Mucosa of rectum (tissue), 2 donors: ENCODE results near the gene KCTD5.
"Not testable (repeated sequence)": the region's sequence is repeated elsewhere in the genome, so short reads cannot be mapped to it uniquely, and the experiment has no call there.

ENCODE experiments used
- H3K27ac ChIP-seq, 2 donors: one replicate each; pipeline ENCODE4 v1.7.0; 2013; ENCODE audit warnings: inconsistent platforms in 2 of 2, low read depth in 2 of 2, low read length in 2 of 2
- H3K27me3 ChIP-seq, 2 donors: one replicate each; pipeline ENCODE4 v1.7.0; 2013; ENCODE audit warnings: low read length in 2 of 2; ENCODE audit not compliant: control insufficient read depth in 2 of 2, insufficient read depth in 2 of 2
- H3K36me3 ChIP-seq, 2 donors: one replicate each; pipeline ENCODE4 v1.7.0; 2013; ENCODE audit warnings: low read length in 2 of 2; ENCODE audit not compliant: control insufficient read depth in 2 of 2, insufficient read depth in 2 of 2
- H3K4me1 ChIP-seq, 2 donors: one replicate each; pipeline ENCODE4 v1.7.0; 2013; ENCODE audit warnings: low read length in 2 of 2, mild to moderate bottlenecking in 1 of 2; ENCODE audit not compliant: control insufficient read depth in 2 of 2, insufficient read depth in 2 of 2
- H3K4me3 ChIP-seq, 2 donors: one replicate each; pipeline ENCODE4 v1.7.0; 2013; ENCODE audit warnings: low read length in 2 of 2
- H3K9ac ChIP-seq, 2 donors: one replicate each; pipeline ENCODE4 v1.7.0; 2013; ENCODE audit warnings: low read length in 2 of 2, low read depth in 1 of 2, mild to moderate bottlenecking in 1 of 2
- H3K9me3 ChIP-seq, 2 donors: one replicate each; pipeline ENCODE4 v1.7.0; 2013; ENCODE audit warnings: low read length in 2 of 2; ENCODE audit not compliant: control insufficient read depth in 2 of 2
- donor health status: healthy.
- donor health status: Normal muscosa, but diverticular disease.

The KCTD5 gene

GRCh38 chr16:2696601-2697250, 14.4 kb downstream of the KCTD5 start:
- H3K36me3 ChIP-seq = peaks cover 40 to 46% of the 10 kb centered on the region in 2 donors
- H3K27ac ChIP-seq, H3K4me1 ChIP-seq, H3K27me3 ChIP-seq, H3K9ac ChIP-seq, H3K4me3 ChIP-seq, H3K9me3 ChIP-seq: not testable (repeated sequence)

DNA sequence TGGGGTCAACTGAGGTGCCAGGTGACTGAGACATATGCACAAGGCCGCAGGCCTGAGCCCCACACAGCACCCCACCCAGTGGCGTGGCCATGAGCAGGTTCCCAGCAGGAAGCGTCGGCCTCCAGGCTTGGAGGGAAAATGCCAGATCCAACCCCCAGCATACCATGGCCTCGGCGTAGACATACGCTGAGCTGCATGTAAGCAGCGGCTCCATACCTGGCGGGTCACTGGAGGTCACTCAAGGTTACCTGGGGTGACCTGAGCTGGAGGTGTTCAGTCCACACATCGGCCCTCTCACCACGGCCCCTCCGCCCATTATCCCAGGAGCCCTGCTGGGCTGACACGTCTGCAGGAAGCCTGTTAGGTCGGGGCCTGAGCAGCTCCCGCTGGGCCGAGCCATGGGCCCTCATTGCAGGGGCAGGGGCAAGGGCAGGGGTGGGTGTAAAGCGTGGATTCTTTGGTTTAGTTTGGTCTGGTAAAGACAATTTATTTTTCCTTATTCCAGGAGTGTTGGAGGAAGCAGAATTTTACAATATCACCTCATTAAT, 15.2 kb downstream of the KCTD5 start:
- Histone ChIP-seq H3K9ac (no peak overlapping the region), H3K36me3 (peaks cover 41 to 47% of the 10 kb centered on the region in 2 donors)

GRCh38 chr16:2698103-2698870, 16.0 kb downstream of the KCTD5 start:
- Histone ChIP-seq H3K36me3 (peaks cover 45 to 54% of the 10 kb centered on the region in 2 donors), H3K27me3 (no peaks in the 10 kb centered on the region), H3K4me3 (no peak overlapping the region), H3K9ac (no peak overlapping the region), H3K27ac (no peak overlapping the region), H3K4me1 (no peaks in the 10 kb centered on the region), H3K9me3 (no peaks in the 10 kb centered on the region)

More for the DNA sequence above, 15.2 kb downstream of the KCTD5 start:
- H3K9me3 ChIP-seq = no peaks in the 10 kb centered on the region
- H3K27ac ChIP-seq = no peak overlapping the region
- H3K27me3 ChIP-seq = no peaks in the 10 kb centered on the region
- H3K4me3 ChIP-seq = no peak overlapping the region
- no peaks in the 10 kb centered on the region for H3K4me1 ChIP-seq

GRCh38 chr16:2698965-2699750, 16.8 kb downstream of the KCTD5 start:
- Histone ChIP-seq H3K4me3 (no peak overlapping the region), H3K27me3 (no peaks in the 10 kb centered on the region), H3K9ac (no peak overlapping the region), H3K4me1 (no peaks in the 10 kb centered on the region), H3K36me3 (peaks cover 45 to 54% of the 10 kb centered on the region in 2 donors), H3K9me3 (no peaks in the 10 kb centered on the region), H3K27ac (no peak overlapping the region)

DNA sequence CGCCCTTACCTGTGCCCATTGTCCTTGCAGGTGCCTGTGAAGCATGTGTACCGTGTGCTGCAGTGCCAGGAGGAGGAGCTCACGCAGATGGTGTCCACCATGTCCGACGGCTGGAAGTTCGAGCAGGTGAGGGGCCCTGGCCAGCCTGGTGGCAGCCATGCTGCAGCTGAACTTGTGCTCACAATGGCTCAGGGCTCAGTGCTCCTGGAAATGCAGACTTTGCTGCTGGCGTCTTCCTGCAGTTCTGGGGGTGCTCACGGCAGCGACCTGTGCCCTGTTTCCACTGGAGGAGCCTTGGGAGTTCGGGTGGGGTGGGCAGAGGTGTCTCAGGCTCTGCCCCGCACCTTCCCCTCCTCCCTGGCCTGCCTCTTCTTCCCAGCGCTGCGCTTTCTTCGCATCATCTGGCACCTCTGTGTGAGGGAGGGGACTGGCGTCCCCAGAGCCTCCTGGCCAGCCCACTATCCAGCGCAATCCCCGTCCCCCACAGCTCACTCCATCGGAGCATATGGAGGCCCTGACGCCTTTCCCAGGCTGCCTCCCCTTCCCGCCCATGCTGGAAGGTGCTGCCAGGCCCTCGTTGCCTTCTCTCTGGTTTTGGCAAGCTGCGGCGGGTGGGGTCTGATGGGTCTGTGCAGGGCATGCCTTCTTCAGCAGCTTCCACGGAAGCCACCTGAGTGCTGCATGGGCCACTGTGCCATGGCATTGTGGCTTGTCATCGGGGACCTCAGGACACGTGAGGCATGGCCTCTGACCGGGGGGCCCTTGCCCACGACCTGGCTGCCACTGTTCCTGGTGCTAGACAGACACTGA, 17.7 kb downstream of the KCTD5 start:
- Histone ChIP-seq H3K27ac (no peak overlapping the region), H3K9me3 (no peaks in the 10 kb centered on the region), H3K27me3 (no peaks in the 10 kb centered on the region), H3K4me1 (no peaks in the 10 kb centered on the region), H3K4me3 (no peak overlapping the region), H3K9ac (no peak overlapping the region), H3K36me3 (peaks cover 45 to 57% of the 10 kb centered on the region in 2 donors)

GRCh38 chr16:2700786-2701185, 18.5 kb downstream of the KCTD5 start:
- no peaks in the 10 kb centered on the region for H3K4me1 ChIP-seq
- H3K27me3 ChIP-seq = no peaks in the 10 kb centered on the region
- no peak overlapping the region for H3K4me3 ChIP-seq
- H3K27ac ChIP-seq = no peak overlapping the region
- H3K9me3 ChIP-seq = no peaks in the 10 kb centered on the region
- H3K36me3 ChIP-seq = peaks cover 52 to 58% of the 10 kb centered on the region in 2 donors
- no peak overlapping the region for H3K9ac ChIP-seq

GRCh38 chr16:2701272-2701671, 18.9 kb downstream of the KCTD5 start:
- Histone ChIP-seq H3K36me3 (peaks cover 57 to 58% of the 10 kb centered on the region in 2 donors), H3K27ac (no peak overlapping the region), H3K4me3 (no peak overlapping the region), H3K9ac (no peak overlapping the region), H3K4me1 (no peaks in the 10 kb centered on the region), H3K27me3 (no peaks in the 10 kb centered on the region), H3K9me3 (no peaks in the 10 kb centered on the region)

- Histone ChIP-seq H3K36me3 (peaks cover 55 to 57% of the 10 kb centered on the region in 2 donors), H3K4me1 (no peaks in the 10 kb centered on the region), H3K9ac (no peak overlapping the region), H3K27me3 (no peaks in the 10 kb centered on the region), H3K27ac (no peak overlapping the region), H3K4me3 (no peak overlapping the region), H3K9me3 (no peaks in the 10 kb centered on the region)
Measured at GRCh38 chr16:2701713-2702437, 19.6 kb downstream of the KCTD5 start.

DNA sequence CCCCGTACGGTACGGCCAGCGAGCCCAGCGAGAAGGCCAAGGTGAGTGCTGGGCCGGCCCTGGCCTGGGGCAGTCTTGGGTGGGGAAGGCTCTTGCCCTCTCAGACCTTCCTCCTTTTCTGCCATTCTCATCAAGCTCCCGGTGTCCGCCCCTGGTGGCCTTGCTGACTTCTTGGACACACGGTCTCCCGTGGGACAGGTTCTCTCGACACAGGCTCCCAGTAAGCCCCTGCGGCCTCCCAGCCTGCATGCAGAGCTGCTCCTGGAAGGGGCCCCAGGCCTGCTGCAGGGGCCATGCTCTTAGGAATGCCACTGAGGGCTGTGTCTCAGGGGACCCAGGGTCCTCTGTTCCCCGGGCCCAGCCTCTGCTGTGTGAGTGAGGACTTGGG, 20.1 kb downstream of the KCTD5 start:
- peaks cover 57 to 59% of the 10 kb centered on the region in 2 donors for H3K36me3 ChIP-seq

More for the DNA sequence above, 20.1 kb downstream of the KCTD5 start:
- H3K9me3 ChIP-seq = no peaks in the 10 kb centered on the region
- H3K27me3 ChIP-seq = no peaks in the 10 kb centered on the region
- H3K4me3 ChIP-seq = no peak overlapping the region
- H3K9ac ChIP-seq = no peak overlapping the region
- no peak overlapping the region for H3K27ac ChIP-seq
- no peaks in the 10 kb centered on the region for H3K4me1 ChIP-seq
